Measurements from ENCODE around the gene CLTA.

CLTA gene

GRCh38 chr9:36190388-36191289 is at the start of gene CLTA:
Gene CLTA (plus strand): TSS chr9:36190921. CDS start chr9:36191057, 136 bp downstream.
- peak; percentile 97 to 98 for DNase-seq

GRCh38 chr9:36141288-36141687 is 49.4 kb upstream of the CLTA start:
- no peak for DNase-seq

- DNase-seq: no peak
Observed at GRCh38 chr9:36141761-36142160, 49.0 kb upstream of the CLTA start.

GRCh38 chr9:36142510-36143244 is 48.0 kb upstream of the CLTA start:
- no peak for DNase-seq

- no peak for DNase-seq
Observed at GRCh38 chr9:36143245-36143641, 47.5 kb upstream of the CLTA start.

GRCh38 chr9:36144309-36145232 is 46.1 kb upstream of the CLTA start:
- no peak for DNase-seq

GRCh38 chr9:36145970-36146369 is 44.8 kb upstream of the CLTA start:
- no peak for DNase-seq

GRCh38 chr9:36146651-36147050 is 44.1 kb upstream of the CLTA start:
- DNase-seq: no peak

GRCh38 chr9:36147441-36148175 is 43.1 kb upstream of the CLTA start:
- DNase-seq: no peak

- peak; percentile 64 to 83 for DNase-seq
Observed at GRCh38 chr9:36148311-36149051, 42.2 kb upstream of the CLTA start.

- no peak for DNase-seq
Observed at GRCh38 chr9:36149197-36149596, 41.5 kb upstream of the CLTA start.

GRCh38 chr9:36150574-36151315 is 40.0 kb upstream of the CLTA start:
- DNase-seq: no peak

- DNase-seq: no peak
Observed at GRCh38 chr9:36151316-36152210, 39.2 kb upstream of the CLTA start.

- DNase-seq: no peak
Observed at GRCh38 chr9:36152741-36153438, 37.8 kb upstream of the CLTA start.

GRCh38 chr9:36153746-36154145 is 37.0 kb upstream of the CLTA start:
- no peak for DNase-seq

GRCh38 chr9:36154331-36154952 is 36.3 kb upstream of the CLTA start:
- DNase-seq: no peak

- no peak for DNase-seq
Observed at GRCh38 chr9:36156116-36156515, 34.6 kb upstream of the CLTA start.

GRCh38 chr9:36158122-36158521 is 32.6 kb upstream of the CLTA start:
- DNase-seq: no peak

Data from cerebellar nuclear complex (tissue), 1 donor.